ENCODE data around the gene TMEM131L.
"Not testable (repeated sequence)": the region's sequence is repeated elsewhere in the genome, so short reads cannot be mapped to it uniquely, and the experiment has no call there.

TMEM131L gene

GRCh38 chr4:153450544-153450917 is 15.6 kb upstream of the TMEM131L start:
- no peak for DNase-seq

GRCh38 chr4:153451145-153451544 is 15.0 kb upstream of the TMEM131L start:
- DNase-seq: not testable (repeated sequence)

- DNase-seq: no peak
Observed at GRCh38 chr4:153451911-153452657, 14.1 kb upstream of the TMEM131L start.

GRCh38 chr4:153452658-153453378 is 13.3 kb upstream of the TMEM131L start:
- no peak for DNase-seq

- no peak for DNase-seq
Observed at GRCh38 chr4:153453402-153453801, 12.8 kb upstream of the TMEM131L start.

- no peak for DNase-seq
Observed at GRCh38 chr4:153458969-153459368, 7.2 kb upstream of the TMEM131L start.

- not testable (repeated sequence) for DNase-seq
Observed at GRCh38 chr4:153461549-153461948, 4.6 kb upstream of the TMEM131L start.

GRCh38 chr4:153464068-153464467 is 2.1 kb upstream of the TMEM131L start:
- DNase-seq: peak; percentile 89

GRCh38 chr4:153465140-153465539 is 1.0 kb upstream of the TMEM131L start:
- peak; percentile 74 for DNase-seq

- peak; percentile 84 for DNase-seq
Observed at GRCh38 chr4:153465615-153466080, 512 bp upstream of the TMEM131L start.

GRCh38 chr4:153466949-153467896 is 1.1 kb downstream of the TMEM131L start:
- DNase-seq: peak; percentile 66

- peak; percentile 70 for DNase-seq
Observed at GRCh38 chr4:153467897-153468262, 1.7 kb downstream of the TMEM131L start.

GRCh38 chr4:153468587-153468986 is 2.4 kb downstream of the TMEM131L start:
- peak; percentile 67 for DNase-seq

- DNase-seq: peak; percentile 67
Observed at GRCh38 chr4:153469031-153469430, 2.9 kb downstream of the TMEM131L start.

- DNase-seq: not testable (repeated sequence)
Observed at GRCh38 chr4:153471071-153471697, 5.0 kb downstream of the TMEM131L start.

GRCh38 chr4:153471698-153472093 is 5.5 kb downstream of the TMEM131L start:
- DNase-seq: peak; percentile 31

- DNase-seq: no peak
Observed at GRCh38 chr4:153472122-153473037, 6.2 kb downstream of the TMEM131L start.

- no peak for DNase-seq
Observed at GRCh38 chr4:153474251-153474650, 8.1 kb downstream of the TMEM131L start.

- no peak for DNase-seq
Observed at GRCh38 chr4:153476829-153477574, 10.8 kb downstream of the TMEM131L start.

- DNase-seq: peak; percentile 45
Observed at GRCh38 chr4:153479101-153479500, 12.9 kb downstream of the TMEM131L start.

GRCh38 chr4:153480704-153481103 is 14.5 kb downstream of the TMEM131L start:
- no peak for DNase-seq

Measured in OCI-M1 (cell line).